Measurements from ENCODE around the gene COL20A1. TPM values are rescaled to one million over a fixed set of nuclear protein-coding genes. Genes with fewer than 3 reads are reported as not detected.

Gene COL20A1
- total and polyA plus RNA-seq, 2 donors, result 0.05 to 0.30 TPM

- Histone ChIP-seq H3K4me3 (ENCODE audit: low read length in 2 of 2) (no peak overlapping the region), H3K36me3 (ENCODE audit: control insufficient read depth in 2 of 2, insufficient read depth in 2 of 2, low read length in 1 of 2) (no peaks in the 10 kb centered on the region), H3K27ac (ENCODE audit: low read depth in 1 of 2, low read length in 1 of 2) (no peak overlapping the region), H3K4me1 (ENCODE audit: control insufficient read depth in 2 of 2, insufficient read depth in 2 of 2, low read length in 2 of 2) (peaks cover 0 to 15% of the 10 kb centered on the region in 2 donors), H3K9me3 (ENCODE audit: control insufficient read depth in 2 of 2, insufficient read depth in 1 of 2, low read length in 1 of 2) (no peaks in the 10 kb centered on the region), H3K27me3 (ENCODE audit: control insufficient read depth in 2 of 2, insufficient read depth in 1 of 2, low read length in 1 of 2) (peaks cover 34 to 88% of the 10 kb centered on the region in 2 donors)
- no peak for DNase-seq (ENCODE audit: low read depth in 6 of 9, low spot score in 9 of 9)
- WGBS, result 69% methylated on average over 8 of the region's 8 CpGs
Observed at GRCh38 chr20:63258781-63259180, 34.2 kb upstream of the COL20A1 start.

GRCh38 chr20:63259734-63260460, 33.1 kb upstream of the COL20A1 start:
- no peaks in the 10 kb centered on the region for H3K36me3 ChIP-seq (ENCODE audit: control insufficient read depth in 2 of 2, insufficient read depth in 2 of 2, low read length in 1 of 2)
- no peak for DNase-seq (ENCODE audit: low read depth in 6 of 9, low spot score in 9 of 9)
- no peaks in the 10 kb centered on the region for H3K9me3 ChIP-seq (ENCODE audit: control insufficient read depth in 2 of 2, insufficient read depth in 1 of 2, low read length in 1 of 2)
- WGBS, result 83% methylated on average over 25 of the region's 25 CpGs
- no peak overlapping the region for H3K27ac ChIP-seq (ENCODE audit: low read depth in 1 of 2, low read length in 1 of 2)
- H3K27me3 ChIP-seq (ENCODE audit: control insufficient read depth in 2 of 2, insufficient read depth in 1 of 2, low read length in 1 of 2), result peaks cover 23 to 85% of the 10 kb centered on the region in 2 donors
- H3K4me3 ChIP-seq (ENCODE audit: low read length in 2 of 2), result no peak overlapping the region
- H3K4me1 ChIP-seq (ENCODE audit: control insufficient read depth in 2 of 2, insufficient read depth in 2 of 2, low read length in 2 of 2), result peaks cover 0 to 15% of the 10 kb centered on the region in 2 donors

GRCh38 chr20:63260521-63260920, 32.5 kb upstream of the COL20A1 start:
- H3K4me3 ChIP-seq (ENCODE audit: low read length in 2 of 2), result no peak overlapping the region
- no peaks in the 10 kb centered on the region for H3K36me3 ChIP-seq (ENCODE audit: control insufficient read depth in 2 of 2, insufficient read depth in 2 of 2, low read length in 1 of 2)
- H3K27me3 ChIP-seq (ENCODE audit: control insufficient read depth in 2 of 2, insufficient read depth in 1 of 2, low read length in 1 of 2), result peaks cover 17 to 79% of the 10 kb centered on the region in 2 donors
- WGBS, result 94% methylated on average over 15 of the region's 15 CpGs
- no peak for DNase-seq (ENCODE audit: low read depth in 6 of 9, low spot score in 9 of 9)
- H3K9me3 ChIP-seq (ENCODE audit: control insufficient read depth in 2 of 2, insufficient read depth in 1 of 2, low read length in 1 of 2), result no peaks in the 10 kb centered on the region
- peaks cover 0 to 15% of the 10 kb centered on the region in 2 donors for H3K4me1 ChIP-seq (ENCODE audit: control insufficient read depth in 2 of 2, insufficient read depth in 2 of 2, low read length in 2 of 2)
- no peak overlapping the region for H3K27ac ChIP-seq (ENCODE audit: low read depth in 1 of 2, low read length in 1 of 2)

- H3K36me3 ChIP-seq (ENCODE audit: control insufficient read depth in 2 of 2, insufficient read depth in 2 of 2, low read length in 1 of 2), result no peaks in the 10 kb centered on the region
- no peak overlapping the region for H3K27ac ChIP-seq (ENCODE audit: low read depth in 1 of 2, low read length in 1 of 2)
- no peaks in the 10 kb centered on the region for H3K9me3 ChIP-seq (ENCODE audit: control insufficient read depth in 2 of 2, insufficient read depth in 1 of 2, low read length in 1 of 2)
- peaks cover 0 to 15% of the 10 kb centered on the region in 2 donors for H3K4me1 ChIP-seq (ENCODE audit: control insufficient read depth in 2 of 2, insufficient read depth in 2 of 2, low read length in 2 of 2)
- no peak for DNase-seq (ENCODE audit: low read depth in 6 of 9, low spot score in 9 of 9)
- no peak overlapping the region for H3K4me3 ChIP-seq (ENCODE audit: low read length in 2 of 2)
- peaks cover 10 to 72% of the 10 kb centered on the region in 2 donors for H3K27me3 ChIP-seq (ENCODE audit: control insufficient read depth in 2 of 2, insufficient read depth in 1 of 2, low read length in 1 of 2)
- 72% methylated on average over 25 of the region's 25 CpGs for WGBS
Observed at GRCh38 chr20:63261060-63261794, 31.8 kb upstream of the COL20A1 start.

- Histone ChIP-seq H3K9me3 (ENCODE audit: control insufficient read depth in 2 of 2, insufficient read depth in 1 of 2, low read length in 1 of 2) (no peaks in the 10 kb centered on the region), H3K27ac (ENCODE audit: low read depth in 1 of 2, low read length in 1 of 2) (no peak overlapping the region), H3K4me3 (ENCODE audit: low read length in 2 of 2) (no peak overlapping the region), H3K27me3 (ENCODE audit: control insufficient read depth in 2 of 2, insufficient read depth in 1 of 2, low read length in 1 of 2) (peaks cover 6 to 66% of the 10 kb centered on the region in 2 donors), H3K36me3 (ENCODE audit: control insufficient read depth in 2 of 2, insufficient read depth in 2 of 2, low read length in 1 of 2) (no peaks in the 10 kb centered on the region), H3K4me1 (ENCODE audit: control insufficient read depth in 2 of 2, insufficient read depth in 2 of 2, low read length in 2 of 2) (peaks cover 0 to 15% of the 10 kb centered on the region in 2 donors)
- WGBS, result 13% methylated on average over 30 of the region's 30 CpGs
- DNase-seq (ENCODE audit: low read depth in 6 of 9, low spot score in 9 of 9), result no peak
Observed at GRCh38 chr20:63261795-63262528, 31.0 kb upstream of the COL20A1 start.

DNA sequence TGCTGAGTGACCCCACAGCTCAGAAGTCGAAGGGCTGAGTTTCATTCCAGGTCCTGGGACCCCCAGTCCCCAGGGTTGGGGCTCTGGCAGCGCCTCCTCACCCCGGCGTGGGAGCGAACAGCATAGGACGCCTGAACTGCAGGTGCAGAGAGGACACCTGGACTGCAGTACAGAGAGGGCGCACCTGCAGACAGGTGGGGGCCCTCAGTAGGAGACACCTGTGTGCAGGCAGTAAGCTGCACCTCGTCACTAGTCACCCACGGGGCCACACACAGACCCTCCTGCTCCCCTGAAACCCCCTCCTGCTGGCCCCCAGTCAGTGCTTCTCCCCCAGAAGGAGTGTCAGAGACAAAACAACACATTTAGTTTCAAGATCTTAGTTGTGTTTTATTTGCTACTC, 30.1 kb upstream of the COL20A1 start:
- H3K36me3 ChIP-seq (ENCODE audit: control insufficient read depth in 2 of 2, insufficient read depth in 2 of 2, low read length in 1 of 2), result no peaks in the 10 kb centered on the region
- H3K4me3 ChIP-seq (ENCODE audit: low read length in 2 of 2), result no peak overlapping the region
- H3K27me3 ChIP-seq (ENCODE audit: control insufficient read depth in 2 of 2, insufficient read depth in 1 of 2, low read length in 1 of 2), result peaks cover 6 to 68% of the 10 kb centered on the region in 2 donors
- no peak for DNase-seq (ENCODE audit: low read depth in 6 of 9, low spot score in 9 of 9)
- H3K4me1 ChIP-seq (ENCODE audit: control insufficient read depth in 2 of 2, insufficient read depth in 2 of 2, low read length in 2 of 2), result peaks cover 0 to 14% of the 10 kb centered on the region in 2 donors
- WGBS, result 80% methylated on average over 9 of the region's 9 CpGs
- H3K9me3 ChIP-seq (ENCODE audit: control insufficient read depth in 2 of 2, insufficient read depth in 1 of 2, low read length in 1 of 2), result no peaks in the 10 kb centered on the region
- H3K27ac ChIP-seq (ENCODE audit: low read depth in 1 of 2, low read length in 1 of 2), result no peak overlapping the region

- DNase-seq (ENCODE audit: low read depth in 6 of 9, low spot score in 9 of 9), result no peak
- H3K4me3 ChIP-seq (ENCODE audit: low read length in 2 of 2), result no peak overlapping the region
- H3K4me1 ChIP-seq (ENCODE audit: control insufficient read depth in 2 of 2, insufficient read depth in 2 of 2, low read length in 2 of 2), result peaks cover 0 to 8% of the 10 kb centered on the region in 2 donors
- H3K27ac ChIP-seq (ENCODE audit: low read depth in 1 of 2, low read length in 1 of 2), result no peak overlapping the region
- H3K9me3 ChIP-seq (ENCODE audit: control insufficient read depth in 2 of 2, insufficient read depth in 1 of 2, low read length in 1 of 2), result no peaks in the 10 kb centered on the region
- WGBS, result 95% methylated on average over 10 of the region's 10 CpGs
- H3K36me3 ChIP-seq (ENCODE audit: control insufficient read depth in 2 of 2, insufficient read depth in 2 of 2, low read length in 1 of 2), result no peaks in the 10 kb centered on the region
- H3K27me3 ChIP-seq (ENCODE audit: control insufficient read depth in 2 of 2, insufficient read depth in 1 of 2, low read length in 1 of 2), result peaks cover 3 to 67% of the 10 kb centered on the region in 2 donors
Observed at GRCh38 chr20:63264000-63264399, 29.0 kb upstream of the COL20A1 start.

DNA sequence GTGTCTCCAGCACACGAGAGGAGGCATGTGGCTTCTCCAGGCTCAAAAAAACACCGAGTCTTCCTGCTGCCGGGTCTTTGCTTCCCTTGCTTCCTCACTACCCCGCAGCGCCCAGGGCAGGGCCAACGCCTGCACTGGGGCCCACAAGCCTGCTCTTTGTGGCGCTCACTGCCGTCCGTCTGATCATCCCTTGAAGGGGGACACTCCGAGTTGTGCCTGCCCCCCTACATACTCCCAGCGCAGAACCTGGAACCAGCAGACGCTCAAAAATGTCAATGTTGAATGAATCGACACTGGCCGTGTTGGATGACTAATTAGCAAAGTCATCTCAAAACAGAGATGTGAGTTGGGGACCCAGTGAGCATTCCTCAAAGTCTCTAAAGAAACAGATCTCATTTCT, 28.5 kb upstream of the COL20A1 start:
- no peaks in the 10 kb centered on the region for H3K9me3 ChIP-seq (ENCODE audit: control insufficient read depth in 2 of 2, insufficient read depth in 1 of 2, low read length in 1 of 2)
- no peak overlapping the region for H3K27ac ChIP-seq (ENCODE audit: low read depth in 1 of 2, low read length in 1 of 2)
- DNase-seq (ENCODE audit: low read depth in 6 of 9, low spot score in 9 of 9), result no peak
- H3K4me3 ChIP-seq (ENCODE audit: low read length in 2 of 2), result no peak overlapping the region
- H3K4me1 ChIP-seq (ENCODE audit: control insufficient read depth in 2 of 2, insufficient read depth in 2 of 2, low read length in 2 of 2), result peaks cover 0 to 10% of the 10 kb centered on the region in 2 donors
- H3K27me3 ChIP-seq (ENCODE audit: control insufficient read depth in 2 of 2, insufficient read depth in 1 of 2, low read length in 1 of 2), result peaks cover 3 to 64% of the 10 kb centered on the region in 2 donors
- no peaks in the 10 kb centered on the region for H3K36me3 ChIP-seq (ENCODE audit: control insufficient read depth in 2 of 2, insufficient read depth in 2 of 2, low read length in 1 of 2)
- WGBS, result 77% methylated on average over 14 of the region's 14 CpGs
